ENCODE measurements around the gene NXPE3. TPM values are rescaled to one million over a fixed set of nuclear protein-coding genes. Genes with fewer than 3 reads are reported as not detected.
A peak's percentile ranks its signal among the peaks of the same experiment; 100 is the strongest.

Gene NXPE3
- total RNA-seq, 6 experiments from 2014 or later, result 37.7 to 44.3 (median 41.0) TPM

- Mint-ChIP-seq H3K27me3 (ENCODE audit: insufficient read depth) (no peaks in the 10 kb centered on the region), H3K4me3 (no peak overlapping the region), H3K27ac (no peak overlapping the region), H3K9me3 (no peaks in the 10 kb centered on the region), H3K36me3 (ENCODE audit: low read depth) (peaks cover 22% of the 10 kb centered on the region), H3K4me1 (ENCODE audit: low read depth) (peaks cover 48% of the 10 kb centered on the region)
- TF ChIP-seq CTCF (IDR thresholded peaks at IDR 0.05), result no peak
- no peak for DNase-seq
Observed at GRCh38 chr3:101817992-101818391, 39.0 kb downstream of the NXPE3 start.

GRCh38 chr3:101819649-101820206 lies 40.7 kb downstream of the NXPE3 start:
- H3K4me3 Mint-ChIP-seq, result no peak overlapping the region
- no peaks in the 10 kb centered on the region for H3K9me3 Mint-ChIP-seq
- peaks cover 22% of the 10 kb centered on the region for H3K36me3 Mint-ChIP-seq (ENCODE audit: low read depth)
- H3K27ac Mint-ChIP-seq, result no peak overlapping the region
- DNase-seq, result no peak
- H3K27me3 Mint-ChIP-seq (ENCODE audit: insufficient read depth), result no peaks in the 10 kb centered on the region
- H3K4me1 Mint-ChIP-seq (ENCODE audit: low read depth), result peaks cover 39% of the 10 kb centered on the region
- no peak for TF ChIP-seq CTCF (IDR thresholded peaks at IDR 0.05)

GRCh38 chr3:101821503-101821902 lies 42.5 kb downstream of the NXPE3 start:
- peaks cover 22% of the 10 kb centered on the region for H3K36me3 Mint-ChIP-seq (ENCODE audit: low read depth)
- no peak overlapping the region for H3K4me3 Mint-ChIP-seq
- peaks cover 36% of the 10 kb centered on the region for H3K4me1 Mint-ChIP-seq (ENCODE audit: low read depth)
- H3K27ac Mint-ChIP-seq, result no peak overlapping the region
- no peaks in the 10 kb centered on the region for H3K9me3 Mint-ChIP-seq
- TF ChIP-seq CTCF (IDR thresholded peaks at IDR 0.05), result no peak
- DNase-seq, result no peak
- H3K27me3 Mint-ChIP-seq (ENCODE audit: insufficient read depth), result no peaks in the 10 kb centered on the region

GRCh38 chr3:101823525-101823924 lies 44.5 kb downstream of the NXPE3 start:
- peaks cover 15% of the 10 kb centered on the region for H3K36me3 Mint-ChIP-seq (ENCODE audit: low read depth)
- no peak for TF ChIP-seq CTCF (IDR thresholded peaks at IDR 0.05)
- peaks cover 42% of the 10 kb centered on the region for H3K4me1 Mint-ChIP-seq (ENCODE audit: low read depth)
- no peaks in the 10 kb centered on the region for H3K9me3 Mint-ChIP-seq
- no peak overlapping the region for H3K27ac Mint-ChIP-seq
- H3K27me3 Mint-ChIP-seq (ENCODE audit: insufficient read depth), result no peaks in the 10 kb centered on the region
- DNase-seq, result no peak
- H3K4me3 Mint-ChIP-seq, result no peak overlapping the region

GRCh38 chr3:101824702-101825101 lies 45.7 kb downstream of the NXPE3 start:
- H3K36me3 Mint-ChIP-seq (ENCODE audit: low read depth), result peaks cover 15% of the 10 kb centered on the region
- H3K4me1 Mint-ChIP-seq (ENCODE audit: low read depth), result peaks cover 54% of the 10 kb centered on the region
- no peak overlapping the region for H3K4me3 Mint-ChIP-seq
- peak overlapping the region; percentile 50 for H3K27ac Mint-ChIP-seq
- no peaks in the 10 kb centered on the region for H3K9me3 Mint-ChIP-seq
- no peak for TF ChIP-seq CTCF (IDR thresholded peaks at IDR 0.05)
- DNase-seq, result no peak
- H3K27me3 Mint-ChIP-seq (ENCODE audit: insufficient read depth), result no peaks in the 10 kb centered on the region; the same call in 1 of the 2 replicates

All from HFFc6 (cell line).